ENCODE data around the gene GRID1.

DNA sequence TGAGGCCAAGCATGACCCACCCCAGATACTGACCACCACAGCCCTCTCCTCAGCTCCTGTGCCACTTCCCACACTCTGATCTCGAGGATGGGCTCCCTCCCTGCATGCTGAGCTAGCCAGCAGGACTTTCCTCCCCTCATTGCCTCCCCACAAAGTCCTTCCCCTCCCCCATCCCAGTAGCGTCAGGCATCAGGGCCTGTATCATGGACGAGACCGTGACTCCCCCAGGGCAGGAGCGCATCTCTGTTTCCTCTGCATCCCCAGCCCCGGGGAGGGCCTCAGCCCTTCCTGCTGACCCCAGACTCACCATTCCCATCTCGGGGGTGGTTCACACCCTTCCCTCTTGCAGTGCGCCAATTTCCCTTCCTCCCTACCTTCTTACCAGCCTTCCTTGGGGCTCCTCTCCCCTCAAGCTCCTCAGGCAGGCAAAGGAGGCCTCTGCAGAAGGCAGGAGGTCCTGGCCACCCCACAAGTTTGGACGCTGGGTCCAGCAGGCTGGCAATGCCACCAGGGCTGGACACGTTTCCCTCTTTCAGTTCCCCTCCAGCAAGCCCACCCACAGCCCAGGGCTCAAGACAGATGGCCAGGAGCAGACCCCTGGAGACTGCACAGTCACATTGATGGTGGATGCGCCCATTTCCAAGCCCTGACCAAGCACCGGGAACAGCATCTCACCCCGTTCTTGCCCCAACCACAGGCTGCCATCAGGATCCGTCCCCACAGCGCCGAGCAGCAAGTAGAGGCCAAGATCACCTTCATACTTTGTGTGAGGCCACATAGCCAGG lies 36.5 kb downstream of the GRID1 start:
- TF ChIP-seq CTCF (IDR thresholded peaks at IDR 0.05) (no peak), ZFX (IDR thresholded peaks at IDR 0.05; ENCODE audit: borderline replicate concordance) (no peak)

Measured in 22Rv1 (cell line).